NCI-H460 (cell line): ENCODE data around the gene WDR18. TPM values are rescaled to one million over a fixed set of nuclear protein-coding genes. Genes with fewer than 3 reads are reported as not detected.

Experiments
- DNase-seq: peaks from one replicate; pipeline ENCODE4 v3.0.0-alpha.2; 2016; ENCODE audit warnings: low read depth; ENCODE audit errors: extremely low read depth
- polyA plus RNA-seq: library from polyadenylated mRNA; depleted of rRNA; stranded (reverse); fragments of >200 nt; gene quantifications from 2 replicates; pipeline ENCODE4 v1.2.3, GENCODE V29; 2014; cell fraction: nucleus; rRNA removed
- total RNA-seq: library from RNA; depleted of rRNA; stranded (reverse); fragments of >200 nt; shearing (Covaris generic); gene quantifications from 2 replicates; pipeline ENCODE4 v1.2.3, GENCODE V29; 2014; rRNA removed

The WDR18 gene, protein sequence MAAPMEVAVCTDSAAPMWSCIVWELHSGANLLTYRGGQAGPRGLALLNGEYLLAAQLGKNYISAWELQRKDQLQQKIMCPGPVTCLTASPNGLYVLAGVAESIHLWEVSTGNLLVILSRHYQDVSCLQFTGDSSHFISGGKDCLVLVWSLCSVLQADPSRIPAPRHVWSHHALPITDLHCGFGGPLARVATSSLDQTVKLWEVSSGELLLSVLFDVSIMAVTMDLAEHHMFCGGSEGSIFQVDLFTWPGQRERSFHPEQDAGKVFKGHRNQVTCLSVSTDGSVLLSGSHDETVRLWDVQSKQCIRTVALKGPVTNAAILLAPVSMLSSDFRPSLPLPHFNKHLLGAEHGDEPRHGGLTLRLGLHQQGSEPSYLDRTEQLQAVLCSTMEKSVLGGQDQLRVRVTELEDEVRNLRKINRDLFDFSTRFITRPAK
- 54.0 and 59.4 TPM in 2 replicates for total RNA-seq
- polyA plus RNA-seq, result 113 and 181 TPM in 2 replicates

DNA sequence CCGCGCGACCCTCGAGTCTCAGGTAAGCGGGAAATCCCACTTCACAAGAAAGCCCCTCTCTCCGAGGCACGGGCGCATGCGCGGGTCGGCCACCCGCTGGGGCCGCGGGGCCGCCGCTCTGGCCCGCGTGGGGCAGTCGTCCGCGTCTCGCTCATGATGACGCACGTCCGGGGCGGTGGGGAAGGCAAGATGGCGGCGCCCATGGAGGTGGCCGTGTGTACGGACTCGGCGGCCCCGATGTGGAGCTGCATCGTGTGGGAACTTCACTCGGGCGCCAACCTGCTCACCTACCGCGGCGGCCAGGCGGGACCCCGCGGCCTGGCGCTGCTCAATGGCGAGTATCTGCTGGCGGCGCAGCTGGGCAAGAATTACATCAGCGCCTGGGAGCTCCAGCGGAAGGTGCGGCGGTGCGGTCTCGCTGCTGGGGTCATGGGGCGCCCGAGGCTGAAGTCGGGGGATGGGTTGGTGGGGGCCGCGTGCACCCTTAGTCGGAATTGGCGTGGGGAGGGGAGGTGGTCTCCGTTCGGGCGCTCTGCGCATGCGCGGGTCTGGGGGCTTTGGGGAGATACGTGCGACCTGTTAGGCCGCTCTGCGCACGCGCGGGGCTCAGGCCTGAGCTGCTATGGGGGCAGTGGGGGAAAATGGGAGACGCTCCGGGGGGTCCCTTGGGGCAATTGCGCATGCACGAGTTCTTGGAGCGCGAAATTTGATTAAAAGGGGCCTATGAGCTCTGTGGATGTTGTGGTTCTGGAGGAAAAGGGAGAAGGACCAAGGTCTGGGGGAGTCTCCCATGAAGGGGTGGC, at the start of gene WDR18:
Gene WDR18 (plus strand): TSS at position 181 of the 803 bp plus-strand sequence. CDS start 9 bp downstream, at position 190.
- peak; percentile 81 for DNase-seq

DNA sequence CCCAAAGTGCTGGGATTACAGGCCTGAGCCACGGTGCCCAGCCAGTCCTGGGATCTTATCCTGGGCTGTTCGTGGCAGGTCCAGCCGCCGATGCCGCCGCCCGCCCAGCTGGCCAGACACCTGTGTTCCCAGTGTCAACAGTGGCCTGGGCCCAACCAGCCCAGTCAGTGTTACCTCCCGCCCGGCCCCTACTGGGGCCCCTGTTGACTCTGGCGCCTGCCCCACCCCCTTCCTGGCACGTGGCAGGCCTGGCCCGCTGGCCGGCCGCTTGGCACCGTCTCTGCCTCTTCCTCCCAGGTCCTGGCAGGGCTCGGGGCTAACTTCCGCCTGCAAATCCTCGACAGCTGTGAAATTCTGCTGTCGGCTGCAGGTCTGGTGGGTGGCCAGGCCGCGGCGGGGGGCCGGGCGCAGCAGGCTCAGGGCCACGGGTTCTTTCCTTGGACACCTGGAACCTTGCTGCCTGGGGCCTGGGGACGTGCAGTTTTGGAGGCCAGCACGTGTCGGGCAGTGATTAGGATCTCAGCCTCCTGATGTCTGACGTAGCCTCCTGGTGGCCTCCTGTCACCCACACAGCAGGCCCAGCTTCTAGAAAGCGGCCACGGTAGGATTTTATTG, 49.2 kb upstream of the WDR18 start:
- DNase-seq, result no peak

DNA sequence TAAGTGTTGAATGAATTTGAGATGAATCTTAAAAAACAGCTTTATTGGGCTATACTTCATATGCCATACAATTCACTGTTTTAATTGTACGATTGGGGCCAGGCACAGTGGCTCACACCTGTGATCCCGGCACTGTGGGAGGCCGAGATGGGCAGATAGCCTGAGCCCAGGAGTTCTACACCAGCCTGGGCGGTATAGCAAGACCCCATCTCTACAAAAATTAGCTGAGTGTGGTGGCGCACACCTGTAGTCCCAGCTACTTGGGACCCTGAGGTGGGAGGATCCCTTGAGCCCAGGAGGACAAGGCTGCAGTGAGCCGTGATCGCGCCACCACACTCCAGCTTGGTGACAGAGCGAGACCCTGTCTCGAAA, 48.0 kb upstream of the WDR18 start:
- no peak for DNase-seq

- DNase-seq, result no peak
These were observed 46.9 kb upstream of the WDR18 start for GRCh38 chr19:937259-937694.

- DNase-seq, result no peak
These were observed 45.8 kb upstream of the WDR18 start for GRCh38 chr19:938233-938923.

- no peak for DNase-seq
These were observed 44.7 kb upstream of the WDR18 start for GRCh38 chr19:939439-939838.

GRCh38 chr19:939922-940321, 44.2 kb upstream of the WDR18 start:
- DNase-seq, result no peak

GRCh38 chr19:940591-941291, 43.4 kb upstream of the WDR18 start:
- peak; percentile 38 for DNase-seq

- DNase-seq, result no peak
These were observed 42.6 kb upstream of the WDR18 start for GRCh38 chr19:941292-942132.

DNA sequence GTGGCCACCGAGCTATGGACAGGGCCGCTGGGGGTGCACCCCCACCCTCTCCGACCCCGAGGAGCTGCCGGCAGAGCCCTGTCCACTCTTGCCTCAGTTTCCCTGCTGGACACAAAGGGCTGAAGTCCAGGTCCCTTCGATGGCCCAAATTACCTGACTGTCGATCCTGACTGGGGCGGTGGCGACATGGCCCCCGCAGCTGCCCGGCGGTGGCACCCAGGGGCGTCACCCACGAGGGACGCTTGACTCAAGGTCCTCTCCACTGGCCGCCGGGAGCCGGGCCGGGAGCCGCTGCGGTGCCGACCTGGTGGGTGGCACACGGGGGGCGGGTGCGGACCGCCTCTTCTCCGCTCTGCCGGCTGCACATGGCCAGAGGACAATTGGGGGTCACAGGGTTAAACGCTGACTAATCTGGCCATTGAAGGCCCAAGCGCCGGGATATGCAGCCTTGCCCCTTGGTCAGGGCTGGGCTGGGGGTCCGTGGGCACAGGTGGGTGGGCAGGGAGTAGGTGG, 42.0 kb upstream of the WDR18 start:
- DNase-seq, result no peak

DNA sequence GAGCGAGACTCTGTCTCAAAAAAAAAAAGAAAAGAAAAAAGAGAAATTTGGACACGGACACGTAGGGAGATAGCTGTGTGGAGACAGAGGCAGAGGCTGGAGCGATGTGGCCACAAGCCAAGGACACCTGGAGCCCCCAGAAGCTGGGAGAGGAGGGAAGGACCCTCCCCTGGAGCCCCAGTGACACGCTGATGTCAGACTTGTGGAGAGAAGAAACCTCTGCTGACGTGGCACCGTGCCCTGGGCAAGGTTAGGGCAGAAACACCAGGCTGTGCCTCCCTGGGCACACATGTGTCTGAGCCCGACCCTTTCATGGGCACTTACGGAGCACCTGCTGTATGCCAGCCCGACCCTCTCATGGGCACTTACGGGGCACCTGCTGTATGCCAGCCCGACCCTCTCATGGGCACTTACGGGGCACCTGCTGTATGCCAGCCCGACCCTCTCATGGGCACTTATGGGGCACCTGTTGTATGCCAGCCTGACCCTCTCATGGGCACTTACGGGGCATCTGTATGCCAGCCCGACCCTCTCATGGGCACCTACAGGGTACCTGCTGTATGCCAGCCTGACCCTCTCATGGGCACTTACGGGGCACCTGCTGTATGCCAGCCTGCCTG, 40.5 kb upstream of the WDR18 start:
- no peak for DNase-seq

- no peak for DNase-seq
These were observed 40.0 kb upstream of the WDR18 start for GRCh38 chr19:944171-944567.

DNA sequence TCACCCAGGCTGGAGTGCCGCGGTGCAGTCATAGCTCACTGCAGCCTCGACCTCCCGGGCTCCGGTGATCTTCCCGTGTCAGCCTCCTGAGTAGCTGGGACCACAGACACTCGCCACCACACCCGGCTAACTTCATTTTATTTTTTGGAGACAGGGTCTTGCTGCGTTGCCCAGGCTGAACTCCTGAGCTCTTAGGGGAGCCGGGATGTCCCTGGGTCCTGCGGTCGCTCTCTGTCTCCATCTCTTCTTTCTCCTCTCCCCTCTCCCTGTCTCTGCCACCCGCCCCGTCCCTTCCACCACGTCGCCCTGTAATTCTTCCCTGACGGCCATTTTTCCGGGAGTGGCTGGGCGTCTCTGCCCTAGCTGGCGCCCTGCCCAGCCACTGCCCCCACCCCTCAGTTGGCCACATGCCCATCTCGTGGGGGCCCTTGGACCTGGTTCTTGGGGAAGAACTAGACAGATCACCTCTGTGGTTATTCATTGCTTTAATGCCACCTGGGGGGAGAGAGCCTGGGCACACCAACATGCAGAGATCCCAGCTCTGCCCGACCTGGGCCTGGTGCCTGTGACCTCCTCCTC, 39.4 kb upstream of the WDR18 start:
- no peak for DNase-seq

DNA sequence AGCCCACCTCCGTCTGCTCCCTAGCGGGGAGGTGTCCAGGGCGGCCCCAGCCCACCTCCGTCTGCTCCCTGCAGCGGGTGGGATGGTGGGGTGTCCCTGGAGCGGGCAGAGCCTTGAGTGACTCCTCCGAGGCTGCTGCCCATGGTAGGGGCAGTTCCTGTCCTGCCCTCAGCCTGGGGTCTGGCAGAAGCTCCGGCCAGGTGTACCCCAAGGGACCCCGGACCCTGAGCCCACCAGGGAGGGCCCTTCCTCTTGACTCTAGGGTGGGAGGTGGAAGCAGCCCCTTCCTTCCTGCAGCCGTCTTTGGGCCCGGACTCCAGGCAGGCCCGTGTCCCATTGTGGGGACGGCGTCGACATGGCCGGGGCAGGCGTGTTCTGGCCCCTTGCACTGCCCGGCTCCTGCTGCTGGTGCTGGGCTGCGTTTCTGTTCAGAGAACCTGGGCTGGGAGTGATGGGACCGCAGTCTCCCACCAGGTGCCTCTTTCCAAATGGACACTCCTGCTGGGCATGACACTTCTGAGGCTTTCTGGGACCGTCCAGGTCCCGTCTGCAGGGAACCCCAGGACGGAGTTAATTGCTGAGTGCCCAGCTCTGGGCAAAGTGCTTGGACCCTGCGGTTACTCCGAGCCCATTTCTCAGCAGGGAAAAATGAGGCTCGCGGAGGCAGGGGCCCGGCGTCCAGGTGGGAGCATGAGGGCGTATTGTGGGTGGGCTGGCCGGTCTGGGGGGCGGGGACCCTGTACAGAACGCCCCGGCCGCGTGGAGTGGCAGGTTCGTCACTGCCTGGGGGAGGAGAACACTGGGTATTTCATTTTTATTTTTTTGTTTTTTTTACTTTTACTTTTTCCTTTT, 38.5 kb upstream of the WDR18 start:
- DNase-seq, result no peak

GRCh38 chr19:947090-947706, 36.9 kb upstream of the WDR18 start:
- no peak for DNase-seq

DNA sequence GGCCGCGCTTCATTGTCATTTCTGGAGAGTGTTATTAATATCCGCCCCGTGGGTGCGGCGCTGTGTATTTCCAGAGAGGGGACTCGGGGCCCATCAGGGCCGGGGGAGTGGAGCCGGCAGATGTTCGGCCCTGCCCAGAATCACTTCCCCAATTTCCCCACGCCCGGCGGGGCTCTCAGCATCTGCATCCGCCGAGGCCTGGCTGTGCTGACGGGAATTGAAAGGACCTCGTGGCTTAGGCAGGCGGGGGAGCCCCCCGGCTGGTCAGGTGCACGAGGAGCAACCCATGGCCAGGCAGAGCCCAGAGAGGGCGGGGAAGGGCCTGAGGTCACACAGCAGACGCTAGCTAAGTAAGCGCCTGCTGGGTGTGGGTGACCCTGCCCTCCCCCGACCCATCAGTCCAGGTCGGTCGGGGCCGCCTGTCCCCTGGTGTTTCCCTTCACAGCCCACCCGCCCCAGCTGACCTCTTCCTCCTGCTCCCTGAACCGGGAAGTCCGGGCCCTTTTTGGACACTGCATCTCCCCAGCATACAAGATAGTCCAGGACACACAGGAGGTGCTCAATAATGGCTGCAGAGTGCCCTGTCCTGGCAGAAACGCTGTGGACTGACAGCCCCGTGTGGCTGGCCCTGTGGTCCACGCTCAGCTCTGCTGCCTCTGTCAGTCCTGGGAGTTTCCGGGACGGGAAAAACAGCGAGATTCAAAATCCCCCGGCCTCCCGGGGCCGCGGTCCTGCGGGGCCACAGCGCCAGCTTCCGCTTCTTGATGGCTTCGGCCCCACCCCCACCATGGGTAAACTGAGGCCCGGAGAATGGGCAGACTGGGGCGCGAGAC, 36.2 kb upstream of the WDR18 start:
- DNase-seq, result no peak
